Measurements from ENCODE around the gene SNN. TPM values are rescaled to one million over a fixed set of nuclear protein-coding genes. Genes with fewer than 3 reads are reported as not detected.

Gene SNN
- total and polyA plus RNA-seq, 2 of the 4 experiments (the other 2 are of a cell fraction) = 10.0 to 13.0 TPM

DNA sequence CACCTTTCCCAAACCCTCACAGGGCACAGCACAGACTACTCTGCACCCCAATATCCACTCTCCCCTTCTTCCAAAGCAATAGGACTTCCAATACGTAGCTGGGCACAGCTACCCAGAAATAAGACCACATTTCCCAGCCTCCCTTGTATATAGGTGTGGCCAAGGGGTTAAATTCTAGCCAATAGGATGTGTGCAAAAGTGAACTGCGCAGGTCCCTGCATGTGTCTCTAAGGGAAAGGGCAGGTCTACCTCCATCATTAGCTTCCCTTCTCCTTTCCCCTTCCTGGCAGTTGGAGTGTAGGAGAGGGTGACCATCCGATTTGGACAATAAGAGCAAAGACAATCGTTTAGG is 25.5 kb upstream of the SNN start (continued):
- TF ChIP-seq, protein P1, sequence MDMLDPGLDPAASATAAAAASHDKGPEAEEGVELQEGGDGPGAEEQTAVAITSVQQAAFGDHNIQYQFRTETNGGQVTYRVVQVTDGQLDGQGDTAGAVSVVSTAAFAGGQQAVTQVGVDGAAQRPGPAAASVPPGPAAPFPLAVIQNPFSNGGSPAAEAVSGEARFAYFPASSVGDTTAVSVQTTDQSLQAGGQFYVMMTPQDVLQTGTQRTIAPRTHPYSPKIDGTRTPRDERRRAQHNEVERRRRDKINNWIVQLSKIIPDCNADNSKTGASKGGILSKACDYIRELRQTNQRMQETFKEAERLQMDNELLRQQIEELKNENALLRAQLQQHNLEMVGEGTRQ (IDR thresholded peaks at IDR 0.05; ENCODE audit: low read depth, low read length) = no peak
- no peak for TF ChIP-seq FOS (IDR thresholded peaks at IDR 0.05; ENCODE audit: low read depth, low read length)
- no peak for TF ChIP-seq RCOR1 (IDR thresholded peaks at IDR 0.05; ENCODE audit: insufficient replicate concordance, low read length)
- no peak for TF ChIP-seq RAD21 (IDR thresholded peaks at IDR 0.05; ENCODE audit: low read length)

DNA sequence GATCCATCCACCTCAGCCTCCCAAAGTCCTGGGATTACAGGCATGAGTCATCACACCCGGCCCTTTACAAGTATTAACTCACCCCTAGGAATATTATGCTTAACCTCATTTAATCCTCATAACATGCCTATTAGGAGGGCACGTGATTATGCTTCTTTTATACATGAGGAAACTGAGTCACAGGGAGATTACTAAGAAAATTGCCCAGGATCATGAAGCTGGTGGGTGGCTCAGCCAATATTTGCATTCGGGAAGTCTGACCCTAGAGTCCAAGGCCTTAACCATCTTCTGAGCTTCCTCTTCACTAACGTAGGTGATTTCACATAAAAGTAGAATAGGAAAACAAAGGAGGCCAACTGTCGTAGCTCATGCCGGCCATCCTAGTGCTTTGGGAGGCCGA is 19.0 kb upstream of the SNN start:
- Histone ChIP-seq H2BK20ac (ENCODE audit: low read depth, low read length) (no peak overlapping the region), H3K9me3 (ENCODE audit: control insufficient read depth, insufficient read depth, low read length) (no peaks in the 10 kb centered on the region), H3K23ac (ENCODE audit: low read depth, low read length) (no peak overlapping the region), H2AK5ac (ENCODE audit: low read depth, low read length) (no peak overlapping the region), H2BK120ac (ENCODE audit: low read depth, low read length) (no peak overlapping the region), H2AFZ (replicated peaks; ENCODE audit: low read length, poor library complexity) (no peak overlapping the region), H3K27me3 (ENCODE audit: control insufficient read depth, insufficient read depth, low read length) (peaks cover 2% of the 10 kb centered on the region; the same call in 1 of the 2 replicates), H4K5ac (ENCODE audit: low read depth, low read length) (no peak overlapping the region), H3K9ac (ENCODE audit: low read depth, low read length) (no peak overlapping the region), H3K14ac (replicated peaks; ENCODE audit: low read depth, low read length) (no peak overlapping the region), H3K79me1 (ENCODE audit: low read depth in 1 of 2, low read length in 2 of 2) (no peaks in the 10 kb centered on the region), H3K9me1 (ENCODE audit: insufficient read depth, low read length) (no peaks in the 10 kb centered on the region), H3K4me1 (ENCODE audit: control insufficient read depth, insufficient read depth, low read length) (no peaks in the 10 kb centered on the region), H3K4ac (ENCODE audit: low read depth, low read length) (no peak overlapping the region), H2BK15ac (ENCODE audit: low read depth, low read length) (no peak overlapping the region), H3K36me3 (ENCODE audit: control insufficient read depth, insufficient read depth, low read length) (no peaks in the 10 kb centered on the region), H2BK5ac (ENCODE audit: low read depth, low read length, poor library complexity, severe bottlenecking) (no peak overlapping the region), H3K4me2 (ENCODE audit: low read depth, low read length) (no peak overlapping the region), H3K27ac (ENCODE audit: insufficient read depth, low read length) (no peak overlapping the region), H2AK9ac (replicated peaks; ENCODE audit: low read depth, low read length, poor library complexity) (no peak overlapping the region), H4K8ac (ENCODE audit: low read depth in 2 of 2, low read length in 2 of 2) (no peak overlapping the region), H3K4me3 (ENCODE audit: insufficient read depth, low read depth, low read length) (no peak overlapping the region), H3K56ac (ENCODE audit: extremely low read depth, insufficient read depth, low read length) (no peak overlapping the region), H3K18ac (ENCODE audit: low read depth, low read length) (no peak overlapping the region), H4K91ac (ENCODE audit: insufficient read depth, low read depth, low read length) (no peak overlapping the region), H4K20me1 (ENCODE audit: insufficient read depth, low read length) (no peaks in the 10 kb centered on the region)
- TF ChIP-seq MAFK (IDR thresholded peaks at IDR 0.05; ENCODE audit: low read depth, low read length) = no peak
- TF ChIP-seq RCOR1 (IDR thresholded peaks at IDR 0.05; ENCODE audit: insufficient replicate concordance, low read length) = no peak
- TF ChIP-seq, protein P2, sequence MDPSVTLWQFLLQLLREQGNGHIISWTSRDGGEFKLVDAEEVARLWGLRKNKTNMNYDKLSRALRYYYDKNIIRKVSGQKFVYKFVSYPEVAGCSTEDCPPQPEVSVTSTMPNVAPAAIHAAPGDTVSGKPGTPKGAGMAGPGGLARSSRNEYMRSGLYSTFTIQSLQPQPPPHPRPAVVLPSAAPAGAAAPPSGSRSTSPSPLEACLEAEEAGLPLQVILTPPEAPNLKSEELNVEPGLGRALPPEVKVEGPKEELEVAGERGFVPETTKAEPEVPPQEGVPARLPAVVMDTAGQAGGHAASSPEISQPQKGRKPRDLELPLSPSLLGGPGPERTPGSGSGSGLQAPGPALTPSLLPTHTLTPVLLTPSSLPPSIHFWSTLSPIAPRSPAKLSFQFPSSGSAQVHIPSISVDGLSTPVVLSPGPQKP (IDR thresholded peaks at IDR 0.05; ENCODE audit: borderline replicate concordance, low read depth, low read length) = no peak
- TF ChIP-seq MAZ (IDR thresholded peaks at IDR 0.05; ENCODE audit: borderline replicate concordance, low read depth, low read length) = no peak
- no peak for TF ChIP-seq CEBPB (IDR thresholded peaks at IDR 0.05; ENCODE audit: low read depth, low read length)
- TF ChIP-seq RAD21 (IDR thresholded peaks at IDR 0.05; ENCODE audit: low read length) = no peak
- TF ChIP-seq FOS (IDR thresholded peaks at IDR 0.05; ENCODE audit: low read depth, low read length) = no peak
- TF ChIP-seq RFX5 (IDR thresholded peaks at IDR 0.05; ENCODE audit: low read depth, low read length) = no peak
- BruUV-seq (replicated peaks) = no TSS peak
- dilution Hi-C loops (cut with HindIII; ENCODE audit: low sequenced_read_pairs, unreplicated experiment) (no loop called here), intact Hi-C loops (cut with micrococcal nuclease) (loop anchor here (10.0 kb wide), 2 partner anchors 166 to 684 kb away; no protein-coding TSS in a partner anchor), in situ Hi-C loops (cut with MboI; ENCODE audit: low sequenced_read_pairs) (loop anchor here (10.0 kb wide), 1 partner anchor 684 kb away; no protein-coding TSS in a partner anchor)
- no peak for DNase-seq
- ChIA-PET POLR2A (ENCODE audit: unreplicated experiment) (no interaction called here), CTCF (interaction anchor here (1.1 kb wide), 1 partner anchor 10 kb away, joined by 3 read pairs; no protein-coding TSS in a partner anchor)
- WGBS, 2 experiments (ENCODE audit: extremely low coverage in 2 of 2, insufficient read length in 1 of 2) = no CpG with 5 or more reads among the region's 7 CpGs
- ATAC-seq (ENCODE audit: low read depth) = no peak
